ENCODE measurements around the gene RAET1E. TPM values are rescaled to one million over a fixed set of nuclear protein-coding genes. Genes with fewer than 3 reads are reported as not detected.

The RAET1E gene
- total RNA-seq, 1 donor from 2014 or later, result not detected

DNA sequence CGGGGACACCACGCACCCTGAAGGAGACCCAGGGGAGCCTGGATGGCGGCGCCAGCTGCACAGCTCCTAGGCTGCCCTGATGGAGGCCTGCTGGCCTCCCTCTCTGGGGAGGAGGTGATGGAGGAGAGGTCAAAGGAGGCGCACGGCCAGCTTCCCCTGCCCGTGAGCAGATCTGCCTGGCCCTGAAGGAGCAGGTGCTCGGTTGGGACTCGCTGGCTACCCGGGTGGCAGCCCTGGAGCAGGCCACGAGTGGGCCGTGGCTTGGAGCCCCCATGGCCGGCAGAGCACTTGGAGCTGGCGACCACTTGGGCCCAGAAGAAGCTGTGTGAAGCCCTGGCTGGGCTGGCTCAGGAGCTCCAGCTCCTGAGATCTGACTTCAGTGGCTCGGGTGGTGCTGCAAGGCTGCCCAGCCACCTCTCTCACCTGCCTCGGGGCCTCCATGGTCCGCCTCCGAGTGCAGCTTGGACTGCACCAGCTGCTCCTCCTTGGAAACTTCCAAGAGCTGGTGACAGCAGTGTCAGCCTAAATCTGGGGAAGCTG, 7.5 kb upstream of the RAET1E start:
- Histone ChIP-seq H3K36me3 (ENCODE audit: control insufficient read depth, insufficient read depth, low read length) (no peaks in the 10 kb centered on the region), H3K4me3 (ENCODE audit: low read depth, low read length) (no peak overlapping the region), H3K27me3 (ENCODE audit: control insufficient read depth, insufficient read depth, low read length) (peaks cover 2% of the 10 kb centered on the region)
- TF ChIP-seq, protein P1, sequence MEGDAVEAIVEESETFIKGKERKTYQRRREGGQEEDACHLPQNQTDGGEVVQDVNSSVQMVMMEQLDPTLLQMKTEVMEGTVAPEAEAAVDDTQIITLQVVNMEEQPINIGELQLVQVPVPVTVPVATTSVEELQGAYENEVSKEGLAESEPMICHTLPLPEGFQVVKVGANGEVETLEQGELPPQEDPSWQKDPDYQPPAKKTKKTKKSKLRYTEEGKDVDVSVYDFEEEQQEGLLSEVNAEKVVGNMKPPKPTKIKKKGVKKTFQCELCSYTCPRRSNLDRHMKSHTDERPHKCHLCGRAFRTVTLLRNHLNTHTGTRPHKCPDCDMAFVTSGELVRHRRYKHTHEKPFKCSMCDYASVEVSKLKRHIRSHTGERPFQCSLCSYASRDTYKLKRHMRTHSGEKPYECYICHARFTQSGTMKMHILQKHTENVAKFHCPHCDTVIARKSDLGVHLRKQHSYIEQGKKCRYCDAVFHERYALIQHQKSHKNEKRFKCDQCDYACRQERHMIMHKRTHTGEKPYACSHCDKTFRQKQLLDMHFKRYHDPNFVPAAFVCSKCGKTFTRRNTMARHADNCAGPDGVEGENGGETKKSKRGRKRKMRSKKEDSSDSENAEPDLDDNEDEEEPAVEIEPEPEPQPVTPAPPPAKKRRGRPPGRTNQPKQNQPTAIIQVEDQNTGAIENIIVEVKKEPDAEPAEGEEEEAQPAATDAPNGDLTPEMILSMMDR (IDR thresholded peaks at IDR 0.05; ENCODE audit: insufficient read depth, low read length, poor library complexity, severe bottlenecking), result no peak
- DNase-seq (ENCODE audit: low read depth), result no peak

DNA sequence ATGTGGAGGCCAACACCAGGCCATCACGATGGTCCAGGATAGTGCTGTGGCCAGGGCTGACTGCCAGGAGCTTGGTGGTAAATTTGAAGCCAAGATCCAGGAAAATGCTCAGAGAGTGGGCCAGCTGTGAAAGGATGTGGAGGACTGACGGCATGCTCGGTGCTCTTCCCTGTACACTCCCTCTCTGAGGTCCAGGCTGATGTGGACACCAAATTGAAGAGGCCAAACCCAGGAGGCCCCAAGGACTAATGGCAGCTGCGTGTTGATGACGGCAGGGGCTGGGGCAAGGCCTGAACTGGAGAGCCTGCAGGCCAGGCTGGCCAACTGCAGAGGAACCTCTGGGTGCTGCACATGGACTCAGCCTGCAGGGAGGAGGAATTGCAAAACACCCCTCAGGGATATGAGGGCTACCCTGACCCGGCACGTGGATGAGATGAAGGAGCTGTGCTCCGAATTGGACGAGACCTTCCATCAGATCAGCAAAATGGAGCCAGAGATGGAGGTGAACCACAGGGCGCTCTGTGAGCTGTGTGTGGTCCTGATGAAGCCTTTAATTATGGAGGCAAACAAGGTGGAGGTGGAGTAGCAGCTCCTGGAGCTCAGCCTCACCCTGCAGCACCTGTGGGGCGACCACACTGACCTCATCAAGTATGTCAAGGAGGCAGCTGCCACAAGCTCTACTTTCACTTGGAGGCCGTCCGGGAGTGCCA, 6.9 kb upstream of the RAET1E start:
- TF ChIP-seq, protein P1 (IDR thresholded peaks at IDR 0.05; ENCODE audit: insufficient read depth, low read length, poor library complexity, severe bottlenecking), result no peak

DNA sequence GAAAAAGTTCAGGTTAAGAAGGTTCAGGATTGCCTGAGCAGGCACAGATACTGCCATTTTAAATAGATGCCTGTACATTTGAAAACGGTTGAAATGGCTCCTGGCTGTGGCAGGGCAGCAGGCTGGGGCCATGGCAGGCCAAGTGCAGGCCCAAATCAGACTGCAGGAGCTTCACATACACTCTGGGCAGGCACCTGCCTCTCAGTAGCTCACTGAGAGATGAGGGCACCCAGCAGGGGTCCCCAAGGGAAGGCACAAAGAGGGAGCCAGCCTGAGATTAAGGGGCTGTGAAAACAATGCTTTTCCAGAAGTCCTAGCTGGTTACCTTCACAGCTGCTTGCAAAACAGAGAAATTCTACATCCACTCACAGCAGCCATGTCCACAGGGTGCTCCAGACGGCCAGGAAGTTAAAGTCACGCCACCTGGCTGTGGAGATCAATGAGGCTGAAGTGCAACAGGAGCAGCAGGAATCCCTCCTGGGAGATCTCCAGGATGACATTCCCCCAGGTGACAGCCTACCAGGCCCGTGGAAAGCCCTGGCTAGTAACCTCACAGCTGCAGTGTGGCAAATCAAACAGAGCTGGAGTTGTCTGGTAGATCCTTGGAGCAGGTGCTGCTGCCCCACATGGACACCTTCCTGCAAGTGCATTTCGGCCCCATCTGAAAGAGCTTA, 6.2 kb upstream of the RAET1E start:
- TF ChIP-seq, protein P1 (IDR thresholded peaks at IDR 0.05; ENCODE audit: insufficient read depth, low read length, poor library complexity, severe bottlenecking), result no peak
- H3K4me3 ChIP-seq (ENCODE audit: low read depth, low read length), result no peak overlapping the region
- DNase-seq (ENCODE audit: low read depth), result no peak
- H3K36me3 ChIP-seq (ENCODE audit: control insufficient read depth, insufficient read depth, low read length), result no peaks in the 10 kb centered on the region
- H3K27me3 ChIP-seq (ENCODE audit: control insufficient read depth, insufficient read depth, low read length), result peaks cover 2% of the 10 kb centered on the region

More for the DNA sequence above, 6.9 kb upstream of the RAET1E start:
- no peaks in the 10 kb centered on the region for H3K36me3 ChIP-seq (ENCODE audit: control insufficient read depth, insufficient read depth, low read length)
- no peak overlapping the region for H3K4me3 ChIP-seq (ENCODE audit: low read depth, low read length)
- no peak for DNase-seq (ENCODE audit: low read depth)
- peaks cover 2% of the 10 kb centered on the region for H3K27me3 ChIP-seq (ENCODE audit: control insufficient read depth, insufficient read depth, low read length)

GRCh38 chr6:149901444-149902140, 3.7 kb upstream of the RAET1E start:
- TF ChIP-seq, protein P1 (IDR thresholded peaks at IDR 0.05; ENCODE audit: insufficient read depth, low read length, poor library complexity, severe bottlenecking), result no peak
- DNase-seq (ENCODE audit: low read depth), result no peak
- H3K27me3 ChIP-seq (ENCODE audit: control insufficient read depth, insufficient read depth, low read length), result peaks cover 2% of the 10 kb centered on the region
- H3K4me3 ChIP-seq (ENCODE audit: low read depth, low read length), result no peak overlapping the region
- H3K36me3 ChIP-seq (ENCODE audit: control insufficient read depth, insufficient read depth, low read length), result no peaks in the 10 kb centered on the region

- no peak for DNase-seq (ENCODE audit: low read depth)
- no peak overlapping the region for H3K4me3 ChIP-seq (ENCODE audit: low read depth, low read length)
- peaks cover 2% of the 10 kb centered on the region for H3K27me3 ChIP-seq (ENCODE audit: control insufficient read depth, insufficient read depth, low read length)
- TF ChIP-seq, protein P1 (IDR thresholded peaks at IDR 0.05; ENCODE audit: insufficient read depth, low read length, poor library complexity, severe bottlenecking), result no peak
- no peaks in the 10 kb centered on the region for H3K36me3 ChIP-seq (ENCODE audit: control insufficient read depth, insufficient read depth, low read length)
Measured at GRCh38 chr6:149900620-149901443, 2.9 kb upstream of the RAET1E start.
